GM19328 (cell line): ENCODE results near the gene NT5DC2.

Source experiments
- ATAC-seq: cut with Tn5 transposase; IDR thresholded peaks from one replicate; pipeline ENCODE4 v1.9.1; 2021; ENCODE audit warnings: mild to moderate bottlenecking, moderate library complexity; ENCODE audit not compliant: unreplicated experiment

The NT5DC2 gene

GRCh38 chr3:52512727-52513126 lies 20.9 kb downstream of the NT5DC2 start:
- no peak for ATAC-seq

DNA sequence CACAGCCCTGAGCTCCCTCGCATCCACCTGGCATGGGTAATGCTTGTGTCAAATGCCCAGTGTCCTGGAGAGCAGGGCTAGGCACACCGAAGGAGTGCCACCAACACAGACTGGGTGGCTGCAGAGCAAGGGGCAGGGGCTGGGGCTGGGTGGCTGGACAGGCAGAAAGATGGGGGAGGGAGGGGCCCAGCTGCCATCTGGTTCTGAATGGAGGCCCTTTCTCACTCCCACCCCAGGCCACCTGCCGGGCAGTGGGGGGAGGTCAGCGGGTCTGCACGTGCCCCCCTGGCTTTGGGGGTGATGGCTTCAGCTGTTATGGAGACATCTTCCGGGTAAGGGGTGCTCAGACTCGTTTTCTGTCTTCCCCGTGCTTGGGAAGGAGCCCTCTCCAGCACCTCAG lies 21.6 kb downstream of the NT5DC2 start:
- no peak for ATAC-seq

GRCh38 chr3:52511509-52511908 lies 22.1 kb downstream of the NT5DC2 start:
- no peak for ATAC-seq

DNA sequence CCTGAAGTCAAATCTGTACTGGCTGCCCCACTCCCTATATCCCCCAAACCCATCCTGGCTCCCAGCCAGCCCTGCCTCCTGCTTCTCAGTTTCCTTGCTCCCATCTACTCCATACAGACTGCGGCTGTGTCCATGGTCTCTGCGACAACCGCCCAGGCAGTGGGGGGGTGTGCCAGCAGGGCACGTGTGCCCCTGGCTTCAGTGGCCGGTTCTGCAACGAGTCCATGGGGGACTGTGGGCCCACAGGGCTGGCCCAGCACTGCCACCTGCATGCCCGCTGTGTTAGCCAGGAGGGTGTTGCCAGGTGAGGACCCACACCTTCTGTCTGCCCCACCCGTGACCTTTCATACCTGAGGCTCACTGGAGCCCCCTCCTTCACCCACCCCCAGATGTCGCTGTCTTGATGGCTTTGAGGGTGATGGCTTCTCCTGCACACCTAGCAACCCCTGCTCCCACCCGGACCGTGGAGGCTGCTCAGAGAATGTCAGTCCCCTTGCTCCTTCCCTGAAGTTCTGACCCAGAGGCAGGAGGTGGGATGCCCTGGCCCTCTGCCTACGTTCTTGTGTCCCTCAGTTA lies 23.8 kb downstream of the NT5DC2 start:
- ATAC-seq, result no peak

GRCh38 chr3:52507359-52507758 lies 26.3 kb downstream of the NT5DC2 start:
- ATAC-seq, result no peak

- no peak for ATAC-seq
These were observed 27.2 kb downstream of the NT5DC2 start for GRCh38 chr3:52506266-52506966.

DNA sequence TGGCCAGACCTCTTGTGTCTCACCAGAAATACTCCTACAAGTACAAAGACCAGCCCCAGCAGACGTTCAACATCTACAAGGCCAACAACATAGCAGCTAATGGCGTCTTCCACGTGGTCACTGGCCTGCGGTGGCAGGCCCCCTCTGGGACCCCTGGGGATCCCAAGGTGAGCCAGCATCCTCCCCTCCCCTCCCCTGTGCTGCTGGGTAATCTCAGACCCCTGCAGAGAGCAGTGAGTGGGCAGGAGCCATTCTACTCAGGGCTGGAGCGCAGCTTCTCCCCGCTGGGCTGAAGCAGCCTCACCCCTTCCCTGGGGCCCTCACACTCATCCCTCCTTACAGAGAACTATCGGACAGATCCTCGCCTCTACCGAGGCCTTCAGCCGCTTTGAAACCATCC lies 28.7 kb downstream of the NT5DC2 start:
- ATAC-seq, result no peak

DNA sequence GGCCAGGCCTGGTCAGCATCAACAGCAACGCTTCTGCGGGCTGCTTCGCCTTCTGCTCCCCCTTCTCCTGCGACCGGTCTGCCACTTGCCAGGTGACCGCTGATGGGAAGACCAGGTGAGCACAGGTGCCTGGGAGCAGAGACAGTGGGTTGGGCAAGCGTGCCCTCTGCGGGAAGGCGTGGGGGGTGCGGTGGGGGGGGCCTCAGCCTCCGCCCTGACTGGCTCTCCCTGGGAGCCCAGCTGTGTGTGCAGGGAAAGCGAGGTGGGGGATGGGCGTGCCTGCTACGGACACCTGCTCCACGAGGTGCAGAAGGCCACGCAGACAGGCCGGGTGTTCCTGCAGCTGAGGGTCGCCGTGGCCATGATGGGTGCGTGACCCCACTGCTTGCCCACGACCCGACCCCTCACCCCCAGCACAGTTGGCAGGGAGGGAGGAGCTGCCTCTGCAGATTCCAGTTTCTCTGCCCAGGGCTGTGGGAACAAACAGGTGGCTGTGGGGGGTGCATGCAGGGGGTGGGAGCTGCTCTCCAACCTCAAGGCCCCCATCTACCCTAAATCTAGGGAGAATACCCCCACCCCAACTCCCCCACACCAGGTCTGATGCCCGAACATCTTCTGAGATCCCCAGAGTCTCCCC lies 29.8 kb downstream of the NT5DC2 start:
- no peak for ATAC-seq

DNA sequence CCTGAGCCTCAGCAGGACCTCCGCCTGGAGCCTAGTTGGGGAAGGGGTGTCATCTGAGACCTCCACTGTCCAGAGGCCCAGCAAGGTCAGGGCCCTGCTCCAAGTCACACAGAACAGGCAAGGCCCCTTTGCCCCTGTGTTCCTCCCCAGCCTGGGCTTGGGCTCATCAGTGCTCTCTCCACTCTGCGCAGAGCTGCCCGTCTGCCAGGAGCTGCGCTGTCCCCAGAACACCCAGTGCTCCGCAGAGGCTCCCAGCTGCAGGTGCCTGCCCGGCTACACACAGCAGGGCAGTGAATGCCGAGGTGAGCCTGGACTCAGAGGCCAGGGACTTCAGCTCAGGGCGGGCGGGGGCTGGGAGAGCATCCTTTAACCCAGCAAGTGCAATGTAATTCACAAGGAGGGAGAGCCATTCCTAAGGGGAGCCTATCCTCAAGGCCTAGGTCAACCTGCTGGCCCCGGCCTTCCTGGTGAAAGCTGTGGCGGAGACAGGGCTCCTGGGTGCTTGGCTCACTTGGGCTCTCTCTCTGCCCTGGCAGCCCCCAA lies 30.8 kb downstream of the NT5DC2 start:
- ATAC-seq, result no peak

- no peak for ATAC-seq
These were observed 31.7 kb downstream of the NT5DC2 start for GRCh38 chr3:52502001-52502400.

DNA sequence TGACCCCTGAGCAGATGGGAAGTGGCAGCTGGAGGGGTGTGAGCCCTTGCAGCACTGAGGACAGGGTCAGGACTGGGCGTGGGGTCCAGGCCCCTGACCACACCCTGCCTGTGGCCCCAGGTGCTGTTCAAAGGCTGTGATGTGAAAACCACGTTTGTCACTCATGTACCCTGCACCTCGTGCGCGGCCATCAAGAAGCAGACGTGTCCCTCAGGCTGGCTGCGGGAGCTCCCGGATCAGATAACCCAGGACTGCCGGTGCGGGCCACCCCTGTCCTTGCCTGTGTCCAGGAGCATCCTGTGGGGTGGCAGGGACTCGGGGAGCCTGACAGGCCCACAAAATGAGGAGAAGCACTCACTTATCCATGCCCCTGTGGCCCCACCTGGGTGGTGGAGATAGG lies 32.6 kb downstream of the NT5DC2 start:
- no peak for ATAC-seq

DNA sequence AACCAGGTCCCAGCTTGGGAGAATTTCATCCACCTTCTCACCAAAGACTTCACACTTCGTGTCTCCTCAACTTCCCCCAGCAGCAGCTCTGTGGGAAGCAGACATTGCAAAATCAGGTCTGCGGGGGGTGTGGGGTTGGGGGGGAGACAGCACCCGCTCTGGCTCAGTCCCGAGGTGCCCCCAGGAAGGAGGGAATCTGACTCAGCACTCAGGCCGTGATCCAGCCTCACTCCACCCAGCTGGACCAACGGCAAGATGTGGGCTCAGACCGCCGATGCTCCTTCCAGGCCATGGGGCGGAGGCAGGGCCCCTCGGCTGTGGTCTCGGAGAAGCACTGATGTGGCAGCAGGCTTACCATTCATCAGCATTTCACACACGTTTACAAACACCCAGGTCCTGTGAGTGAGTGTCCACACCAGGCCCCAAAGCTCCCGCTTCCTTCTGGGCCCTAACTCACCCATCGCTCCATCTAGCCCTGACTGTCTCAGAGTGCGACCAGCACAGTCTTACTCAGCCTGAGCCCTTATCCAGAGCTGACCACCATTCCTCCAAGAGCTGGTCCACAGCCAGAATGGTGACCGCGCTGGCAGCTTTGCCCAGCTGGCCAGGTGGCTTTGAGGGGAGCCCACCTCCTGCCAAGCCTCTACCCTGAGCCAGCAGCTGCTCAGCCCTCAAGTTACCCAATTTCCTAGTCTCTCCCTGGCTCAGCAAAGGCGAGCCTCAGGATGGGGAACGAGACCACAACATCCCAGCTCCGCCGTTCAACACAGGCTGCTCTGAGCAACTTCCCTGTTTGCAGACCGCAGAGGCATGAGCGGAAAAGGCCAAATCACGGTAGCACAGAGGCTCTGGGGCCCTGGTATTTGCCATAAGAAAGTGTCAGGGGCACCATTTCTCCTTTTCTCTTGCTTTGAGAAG lies 35.3 kb downstream of the NT5DC2 start:
- no peak for ATAC-seq

- no peak for ATAC-seq
These were observed 37.7 kb downstream of the NT5DC2 start for GRCh38 chr3:52495777-52496602.

DNA sequence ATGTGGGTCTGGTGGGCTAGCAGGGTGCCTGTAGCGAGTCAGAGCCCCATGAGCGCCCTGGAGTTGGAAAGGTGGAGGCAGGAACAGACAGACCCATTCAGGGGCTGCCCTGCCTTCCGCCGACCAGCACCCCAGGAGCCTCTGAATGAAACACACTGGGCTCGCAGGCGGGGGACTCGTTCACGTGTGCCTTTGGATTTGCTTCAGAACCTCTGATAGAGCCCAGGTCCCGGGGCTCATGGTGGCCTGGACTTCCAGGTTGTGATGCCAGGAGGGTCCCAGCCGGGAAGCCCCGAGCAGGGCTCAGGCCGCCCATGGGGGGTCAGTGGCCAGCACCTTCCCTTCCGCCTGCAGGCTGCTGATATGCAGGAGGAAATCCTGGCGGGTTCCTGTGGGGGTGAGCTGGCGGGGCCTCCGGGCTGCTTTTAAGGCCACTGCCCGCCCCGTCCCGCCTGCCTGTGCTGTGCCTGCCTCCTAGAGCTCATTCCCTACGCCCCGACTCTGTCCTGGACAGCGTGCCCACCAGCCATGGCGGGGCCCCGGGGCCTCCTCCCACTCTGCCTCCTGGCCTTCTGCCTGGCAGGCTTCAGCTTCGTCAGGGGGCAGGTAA lies 38.7 kb downstream of the NT5DC2 start, which contains the start of gene STAB1:
Gene STAB1, plus strand, starts transcription at position 453 of the 610 bp plus-strand sequence. Its CDS starts 76 bp downstream, at position 529.
- no peak for ATAC-seq

DNA sequence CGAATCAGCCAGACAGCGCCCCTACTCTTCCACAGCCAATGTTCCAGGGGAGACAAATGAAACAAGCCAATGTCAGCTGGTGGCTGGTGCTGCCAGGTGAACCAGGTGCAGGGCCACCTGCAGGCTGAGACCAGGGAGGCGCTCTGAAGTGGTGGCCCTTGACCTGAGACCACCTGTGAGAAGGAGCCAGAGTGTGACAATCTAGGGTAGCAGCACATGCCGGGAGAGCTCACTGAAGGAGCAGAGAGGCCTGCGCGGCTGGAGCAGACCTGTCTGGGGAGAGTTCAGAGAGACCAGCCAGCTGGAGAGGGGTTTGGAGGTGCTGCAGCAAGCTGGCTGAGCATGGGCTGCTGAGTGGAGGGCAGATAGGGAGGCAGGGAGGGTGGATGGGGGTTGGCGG lies 39.2 kb downstream of the NT5DC2 start:
- no peak for ATAC-seq

DNA sequence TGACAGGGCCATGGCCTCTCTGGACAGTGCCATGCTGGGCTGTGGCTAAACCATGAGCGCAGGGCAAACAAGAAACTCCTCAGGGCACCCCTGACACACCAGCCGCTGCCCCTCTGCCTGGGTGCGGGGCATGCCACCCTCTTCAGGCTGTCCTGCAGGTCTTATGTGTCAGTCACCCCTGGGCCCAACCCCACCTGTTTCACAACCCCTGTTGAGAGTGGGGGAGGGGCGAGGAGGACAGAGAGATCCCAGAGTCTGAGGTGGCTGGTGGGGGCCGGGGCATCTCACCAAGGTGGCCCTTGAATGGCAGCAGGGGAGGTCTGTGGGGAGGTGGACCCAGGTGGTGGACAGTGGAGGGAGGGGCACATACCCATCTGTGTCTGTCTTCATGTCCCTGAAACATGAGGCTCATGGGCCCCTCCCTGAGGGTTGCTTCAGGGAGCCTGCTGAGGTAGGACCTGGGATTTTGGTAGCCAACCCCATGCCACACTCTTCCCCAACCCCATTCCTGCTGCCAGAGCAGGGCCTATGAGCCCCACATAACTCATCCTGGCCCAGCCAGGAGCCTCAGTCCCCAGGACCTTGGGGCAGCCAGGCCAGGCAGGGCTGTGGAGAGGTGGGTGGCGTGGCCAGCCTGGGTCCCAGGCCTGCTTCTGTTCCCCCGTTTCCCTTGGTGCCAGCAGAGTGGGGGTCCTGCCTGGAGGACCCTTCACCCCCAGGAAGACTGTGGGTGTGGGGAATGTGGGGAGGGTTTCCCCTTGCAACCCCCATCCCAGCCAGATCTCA lies 40.2 kb downstream of the NT5DC2 start:
- ATAC-seq, result no peak

DNA sequence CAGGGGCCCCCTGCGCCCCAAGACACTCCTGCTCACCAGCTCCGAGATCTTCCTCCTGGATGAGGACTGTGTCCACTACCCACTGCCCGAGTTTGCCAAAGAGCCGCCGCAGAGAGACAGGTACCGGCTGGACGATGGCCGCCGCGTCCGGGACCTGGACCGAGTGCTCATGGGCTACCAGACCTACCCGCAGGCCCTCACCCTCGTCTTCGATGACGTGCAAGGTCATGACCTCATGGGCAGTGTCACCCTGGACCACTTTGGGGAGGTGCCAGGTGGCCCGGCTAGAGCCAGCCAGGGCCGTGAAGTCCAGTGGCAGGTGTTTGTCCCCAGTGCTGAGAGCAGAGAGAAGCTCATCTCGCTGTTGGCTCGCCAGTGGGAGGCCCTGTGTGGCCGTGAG lies 41.6 kb downstream of the NT5DC2 start:
- no peak for ATAC-seq

DNA sequence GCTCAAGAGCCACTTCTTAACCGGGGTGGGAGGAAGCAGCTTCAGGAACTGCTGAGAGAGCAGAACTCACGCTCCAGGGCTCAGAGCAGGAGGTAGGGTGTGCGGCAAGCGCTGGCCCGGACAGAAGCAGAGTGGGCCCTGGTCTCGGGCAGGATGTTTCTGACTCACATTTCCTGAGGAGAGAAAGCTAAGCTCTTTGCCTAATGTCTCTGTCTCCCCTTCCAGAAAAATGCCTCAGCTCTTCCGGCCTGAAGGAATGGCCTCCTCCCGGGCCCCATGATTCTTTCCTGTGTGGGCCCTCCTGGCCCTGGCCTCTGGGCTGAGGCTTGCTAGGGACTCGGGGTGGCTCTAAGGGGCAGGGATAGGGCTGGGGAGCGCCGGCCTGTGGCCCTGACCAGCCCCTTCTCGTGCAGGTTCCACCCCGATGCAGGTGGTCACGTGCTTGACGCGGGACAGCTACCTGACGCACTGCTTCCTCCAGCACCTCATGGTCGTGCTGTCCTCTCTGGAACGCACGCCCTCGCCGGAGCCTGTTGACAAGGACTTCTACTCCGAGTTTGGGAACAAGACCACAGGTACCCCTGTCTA lies 42.6 kb downstream of the NT5DC2 start:
- no peak for ATAC-seq
